NCI-H2227 (cell line): ENCODE results near the gene ESR1.
"Not testable (repeated sequence)": the region's sequence is repeated elsewhere in the genome, so short reads cannot be mapped to it uniquely, and the experiment has no call there.

Experiments used
- DNase-seq: peaks from one replicate; lab custom pipeline; 2025; ENCODE audit not compliant: unreplicated experiment; lab: John Stamatoyannopoulos, UW

Gene ESR1

DNA sequence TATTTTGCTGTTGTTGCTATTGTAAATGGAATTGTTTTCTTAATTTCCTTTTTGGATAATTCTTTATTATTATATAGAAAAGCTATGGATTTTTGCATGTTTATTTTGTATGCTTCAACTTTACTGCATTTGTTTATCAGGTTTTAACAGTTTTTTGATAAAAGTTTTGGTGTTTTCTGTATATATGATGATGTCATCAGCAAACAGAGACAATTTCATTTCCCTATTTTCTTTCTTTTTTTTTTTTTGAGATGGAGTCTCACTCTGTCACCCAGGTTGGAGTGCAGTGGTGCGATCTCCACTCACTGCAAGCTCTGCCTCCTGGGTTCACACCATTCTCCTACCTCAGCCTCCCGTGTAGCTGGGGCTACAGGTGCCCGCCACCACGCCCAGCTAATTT lies 156.9 kb downstream of the ESR1 start:
- not testable (repeated sequence) for DNase-seq

DNA sequence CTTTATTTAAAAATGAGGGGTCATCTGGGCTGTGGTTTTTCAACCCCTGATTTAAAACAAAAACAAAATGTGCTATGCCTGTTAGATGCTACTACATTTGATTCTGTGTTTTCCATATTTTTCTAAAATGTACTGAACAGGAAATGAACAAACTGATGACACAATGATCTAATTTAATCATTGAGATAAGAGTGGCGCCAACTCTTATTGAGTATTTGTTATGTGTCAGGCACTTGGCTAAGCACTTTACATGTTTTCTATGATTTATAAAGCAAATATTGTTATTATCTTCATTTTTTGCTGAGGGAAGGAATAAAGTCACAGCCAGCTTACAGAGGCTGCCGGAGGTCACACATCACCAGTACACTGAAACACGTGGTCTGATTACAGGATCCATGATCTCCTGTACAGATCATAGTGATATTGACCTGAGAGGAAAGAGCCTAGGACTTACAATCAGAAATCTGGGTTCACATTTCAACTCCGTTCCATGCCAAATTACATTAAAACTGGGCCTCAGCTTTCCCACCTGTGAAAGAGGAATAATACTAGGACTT lies 166.7 kb downstream of the ESR1 start:
- DNase-seq, result no peak

DNA sequence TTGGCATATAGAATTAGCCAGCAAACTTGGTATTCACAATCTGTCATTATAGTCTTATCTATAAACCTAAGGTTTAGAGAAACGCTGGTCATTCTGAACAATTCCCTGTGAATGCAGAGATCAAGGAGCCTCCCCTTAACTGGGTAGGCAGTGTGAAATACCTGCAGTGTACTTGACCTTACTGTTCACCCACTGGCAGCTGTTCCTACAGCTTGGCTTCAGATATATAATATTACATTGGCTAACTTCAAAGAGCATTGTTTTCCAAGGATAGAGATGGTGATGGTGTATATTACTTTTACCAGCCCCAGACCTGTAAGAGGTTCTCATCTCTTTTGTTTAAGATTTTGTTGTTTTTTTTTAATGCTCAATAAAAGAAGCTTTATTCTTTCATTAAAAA lies 168.3 kb downstream of the ESR1 start:
- no peak for DNase-seq

DNA sequence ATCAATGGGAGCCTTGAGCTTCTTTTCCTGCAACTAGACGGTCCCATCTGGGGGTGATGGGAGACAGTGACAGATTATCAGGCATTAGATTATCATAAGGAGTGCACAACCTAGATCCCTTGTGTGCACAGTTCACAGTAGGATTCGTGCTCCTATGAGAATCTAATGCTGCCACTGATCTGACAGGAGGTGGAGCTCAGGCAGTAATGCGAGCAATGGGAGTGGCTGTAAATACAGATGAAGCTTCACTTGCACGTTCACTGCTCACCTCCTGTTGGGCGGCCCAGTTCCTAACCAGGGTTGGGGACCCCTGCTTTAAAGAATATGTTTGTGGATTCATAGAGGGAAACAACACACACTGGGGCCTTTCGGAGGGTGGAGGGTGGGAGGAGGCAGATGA lies 180.7 kb downstream of the ESR1 start:
- DNase-seq, result not testable (repeated sequence)

DNA sequence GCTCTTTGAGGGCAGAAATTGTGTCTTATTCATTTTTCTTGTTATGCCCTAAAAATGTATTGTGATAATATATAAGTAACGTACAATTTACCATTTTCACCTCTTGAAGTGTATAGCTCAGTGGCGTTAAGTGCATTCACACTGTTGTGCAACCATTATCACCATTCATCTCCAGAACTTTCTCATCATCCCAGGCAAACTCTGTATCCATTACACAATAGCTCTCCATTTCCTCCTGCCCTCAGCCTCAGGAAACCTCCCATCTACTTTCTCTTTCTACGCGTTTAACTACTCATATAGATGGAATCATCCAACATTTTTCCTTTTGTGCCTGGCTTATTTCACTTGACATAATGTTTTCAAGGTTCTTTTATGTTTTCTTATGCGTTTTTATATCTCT lies 184.6 kb downstream of the ESR1 start:
- no peak for DNase-seq

DNA sequence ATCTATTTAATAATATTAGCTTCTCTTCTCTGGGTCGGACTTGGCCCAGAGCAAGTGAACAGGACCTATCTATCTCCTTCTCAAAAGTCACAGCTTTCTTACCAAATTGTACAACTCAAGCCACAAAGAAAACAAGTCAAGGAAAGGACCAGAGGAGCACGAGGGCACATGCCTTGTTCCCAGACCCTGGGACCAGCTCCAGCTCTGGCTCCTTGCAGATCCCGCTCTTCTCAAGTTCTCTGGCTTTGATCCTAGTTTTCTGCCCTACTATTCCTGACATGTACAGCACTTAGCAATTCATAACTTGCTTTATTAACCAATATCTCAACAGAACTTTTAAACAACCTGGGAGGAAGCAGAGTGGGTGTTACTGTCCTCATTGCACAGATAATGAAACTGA lies 185.9 kb downstream of the ESR1 start:
- no peak for DNase-seq

DNA sequence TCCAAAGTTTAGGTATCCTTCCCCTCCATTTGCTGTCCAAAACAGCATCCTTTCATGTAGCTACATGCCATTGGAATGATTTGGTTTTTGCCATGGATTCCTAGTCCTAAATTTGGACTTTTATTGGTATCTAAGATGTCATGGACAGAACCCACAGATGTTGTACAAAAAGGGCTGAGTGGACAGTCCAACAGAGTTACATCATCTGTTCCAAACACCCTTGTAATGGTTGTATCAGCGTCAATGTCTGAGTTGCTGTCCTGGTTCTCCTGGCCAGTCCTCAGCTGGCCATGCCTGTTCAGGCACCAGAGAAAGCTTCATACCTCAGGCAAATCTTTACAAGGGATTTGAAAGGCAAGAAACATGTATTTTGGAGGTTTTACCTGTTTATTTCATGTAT lies 191.3 kb downstream of the ESR1 start:
- no peak for DNase-seq

DNA sequence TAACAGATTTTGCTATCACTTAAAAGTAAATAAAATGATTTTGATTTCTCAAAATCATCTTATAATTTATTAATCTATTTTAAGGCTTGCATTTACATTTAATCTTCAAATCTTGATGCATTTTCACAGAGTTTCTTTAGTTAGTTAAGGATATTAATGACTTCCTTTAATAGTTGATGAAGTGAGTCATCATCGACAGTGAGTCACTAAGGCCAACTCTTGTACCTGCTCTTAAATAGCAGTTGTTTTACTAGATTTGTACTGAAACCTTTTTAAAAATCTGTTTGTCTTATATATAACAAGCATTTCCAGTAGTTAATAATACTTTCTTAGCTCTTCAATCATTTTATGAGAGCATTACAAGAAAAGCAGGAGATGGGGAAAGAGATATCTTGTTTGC lies 191.7 kb downstream of the ESR1 start:
- no peak for DNase-seq

DNA sequence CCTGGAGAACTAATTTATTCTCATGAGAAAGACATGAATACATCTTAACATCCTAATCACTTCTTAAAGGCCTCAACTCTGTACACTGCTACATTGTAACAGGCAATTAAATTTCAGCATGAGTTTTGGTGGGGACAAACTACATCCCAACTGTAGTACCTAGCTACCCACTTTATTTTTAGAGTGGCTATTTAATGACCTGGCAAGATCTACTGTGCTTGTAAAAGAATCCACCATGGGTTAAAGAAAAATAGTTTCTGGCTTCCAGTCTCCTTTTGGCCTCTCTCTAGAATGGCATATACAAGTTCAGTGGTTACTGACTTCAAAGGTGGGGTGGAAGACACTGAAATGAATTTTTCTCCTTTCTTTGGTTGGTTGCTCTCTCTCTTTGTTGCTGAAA lies 193.9 kb downstream of the ESR1 start:
- DNase-seq, result no peak

DNA sequence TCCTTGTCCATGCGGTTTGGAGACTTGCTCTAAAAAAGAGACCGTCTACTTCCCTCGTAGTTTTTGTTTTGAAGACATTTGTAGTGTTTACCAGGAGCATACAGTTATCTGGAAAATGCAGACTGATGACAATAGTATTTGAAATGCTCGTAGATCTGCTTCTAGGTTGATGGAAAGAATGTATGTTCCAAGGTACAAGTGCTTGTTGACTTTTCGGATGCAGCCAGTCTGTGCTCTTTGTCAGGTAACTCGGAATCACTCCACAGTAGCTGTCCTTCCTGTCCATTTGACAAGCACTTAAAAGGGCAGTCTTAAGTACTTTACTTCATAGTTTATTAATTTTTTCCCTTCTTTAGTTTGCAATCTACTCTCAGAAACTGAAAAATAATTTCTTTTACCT lies 194.8 kb downstream of the ESR1 start:
- DNase-seq, result no peak

DNA sequence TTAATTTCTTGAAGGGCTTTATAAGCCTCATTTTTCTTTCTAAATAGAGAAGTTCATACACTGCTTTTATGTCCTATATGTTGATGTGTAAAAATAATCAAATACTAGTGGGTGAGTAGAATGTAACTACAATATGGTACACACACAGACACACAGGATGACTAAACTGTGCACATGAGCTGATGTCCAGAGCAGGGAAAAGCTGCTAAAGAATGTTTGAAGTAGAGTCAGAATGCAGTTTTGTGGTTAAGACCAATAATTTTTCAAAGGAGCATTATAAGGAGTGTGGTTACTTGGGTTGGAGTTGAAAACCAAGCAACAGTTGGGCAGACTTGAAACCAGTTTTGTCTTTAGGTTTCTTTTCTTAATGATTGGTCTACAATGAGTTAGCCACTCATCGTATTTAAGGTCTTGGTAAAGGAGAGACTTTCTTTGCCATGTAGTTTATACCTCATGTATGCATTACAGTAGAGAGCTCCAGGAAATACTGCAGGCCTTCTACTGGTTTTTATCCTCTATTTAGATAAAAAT lies 196.6 kb downstream of the ESR1 start:
- no peak for DNase-seq

DNA sequence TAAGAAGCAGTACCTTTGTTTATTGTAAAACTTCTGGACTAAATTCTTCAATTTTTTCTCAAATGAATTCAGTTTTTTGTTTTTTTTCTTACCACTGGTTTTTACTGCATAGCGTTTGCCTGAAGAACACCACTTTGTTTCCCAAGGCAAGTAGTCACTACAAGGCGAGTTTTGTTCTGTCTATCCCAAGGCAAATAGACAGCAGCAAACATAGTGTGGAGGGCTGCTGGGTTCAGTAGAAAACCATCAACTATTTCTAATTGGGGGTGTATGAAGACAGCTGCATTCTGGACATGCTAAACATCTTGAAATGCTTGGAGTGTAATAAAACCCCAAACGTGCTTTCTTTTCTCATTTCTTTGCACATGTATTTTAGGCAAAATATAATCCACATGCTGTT lies 197.4 kb downstream of the ESR1 start:
- no peak for DNase-seq

DNA sequence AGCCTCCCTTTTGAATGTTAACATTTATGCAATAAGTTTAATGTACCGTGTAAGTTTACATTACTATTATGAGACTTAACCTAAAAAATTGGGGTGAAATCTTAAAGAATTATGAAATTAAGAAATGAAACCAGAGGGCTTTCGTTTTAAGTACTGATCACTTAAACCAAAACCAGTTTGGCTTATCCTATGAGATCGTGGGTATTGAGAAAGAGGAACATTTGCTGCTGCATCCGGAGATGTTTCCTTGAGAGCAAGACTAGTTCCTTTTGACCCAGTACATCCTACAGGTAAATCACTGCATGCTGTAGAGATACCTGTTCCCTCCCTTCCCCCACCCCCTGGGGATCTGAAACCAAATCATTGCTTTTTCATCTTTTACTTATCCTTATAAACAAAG lies 201.3 kb downstream of the ESR1 start:
- no peak for DNase-seq

DNA sequence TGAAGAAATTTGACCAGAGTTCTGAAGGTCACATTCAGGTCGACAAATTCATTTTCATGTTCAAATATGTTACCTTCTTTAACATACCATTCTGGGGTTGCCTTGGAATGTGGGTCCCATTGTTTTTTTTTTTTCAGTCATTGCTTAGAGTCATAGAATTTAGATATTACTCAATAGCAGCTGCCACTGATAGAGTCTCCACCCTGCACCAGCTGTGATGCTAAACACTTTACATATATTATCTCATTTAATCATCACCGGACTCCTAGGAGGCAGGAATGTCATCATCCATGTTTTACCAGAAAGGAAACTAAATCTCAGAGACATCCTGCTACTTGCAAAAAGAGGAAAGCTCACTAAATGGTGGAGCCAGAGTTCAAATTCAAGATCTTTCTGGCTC lies 204.7 kb downstream of the ESR1 start:
- no peak for DNase-seq

DNA sequence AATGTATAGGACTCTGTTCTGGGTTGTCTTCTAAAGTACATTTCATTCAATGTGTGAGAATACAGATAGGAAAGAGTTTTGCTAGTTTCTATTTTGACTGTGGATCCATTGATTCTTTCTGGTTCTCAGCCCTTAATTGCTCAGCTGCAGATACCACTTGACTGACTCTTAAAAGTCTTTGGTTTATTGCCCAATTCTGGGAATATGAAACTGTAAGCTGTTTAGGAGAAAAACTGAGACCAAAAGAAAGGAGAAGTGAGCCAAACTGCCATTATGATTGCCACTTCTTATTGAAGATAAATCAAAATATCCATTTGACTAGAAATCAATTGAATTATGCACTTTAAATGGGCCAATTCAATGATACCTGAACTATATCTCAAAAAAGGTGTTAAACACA lies 211.4 kb downstream of the ESR1 start:
- no peak for DNase-seq

DNA sequence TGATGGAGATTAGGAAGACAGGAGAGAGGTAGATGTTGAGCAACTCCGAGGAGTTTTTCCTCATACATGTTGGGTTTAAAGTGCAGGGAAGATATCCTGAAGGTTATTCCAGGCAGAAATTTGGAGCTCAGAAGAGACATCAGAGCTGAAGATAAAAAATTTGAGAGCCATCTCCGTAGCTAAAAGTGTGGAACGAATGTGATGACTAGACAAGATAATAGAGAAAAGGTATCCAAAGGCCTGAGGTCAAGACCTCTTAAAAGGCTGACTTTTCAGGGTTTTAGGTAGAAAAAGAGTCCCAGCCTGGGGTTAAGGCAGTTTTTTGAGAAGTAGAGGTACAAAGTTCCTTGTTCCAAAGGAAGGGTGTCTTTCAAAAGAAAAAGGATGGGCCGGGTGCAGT lies 214.8 kb downstream of the ESR1 start:
- DNase-seq, result no peak

DNA sequence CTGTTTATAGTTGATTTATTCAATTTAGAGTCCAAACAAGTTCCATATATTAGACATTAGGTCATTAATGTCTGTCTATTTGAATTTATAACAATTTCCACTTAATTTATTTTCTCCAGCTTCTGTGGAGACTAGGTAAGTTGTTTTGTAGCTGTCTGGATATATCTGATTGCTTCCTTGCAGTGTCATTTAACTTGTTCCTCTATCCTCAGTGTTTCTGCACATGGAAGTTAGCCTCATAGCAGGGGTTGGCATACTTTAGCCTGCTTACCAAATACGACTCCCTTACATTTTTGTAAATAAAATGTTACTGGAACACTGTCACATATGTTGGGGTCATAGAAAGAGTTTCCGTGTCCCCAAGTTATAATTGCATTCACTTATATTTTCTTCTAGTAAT lies 216.1 kb downstream of the ESR1 start:
- DNase-seq, result no peak

DNA sequence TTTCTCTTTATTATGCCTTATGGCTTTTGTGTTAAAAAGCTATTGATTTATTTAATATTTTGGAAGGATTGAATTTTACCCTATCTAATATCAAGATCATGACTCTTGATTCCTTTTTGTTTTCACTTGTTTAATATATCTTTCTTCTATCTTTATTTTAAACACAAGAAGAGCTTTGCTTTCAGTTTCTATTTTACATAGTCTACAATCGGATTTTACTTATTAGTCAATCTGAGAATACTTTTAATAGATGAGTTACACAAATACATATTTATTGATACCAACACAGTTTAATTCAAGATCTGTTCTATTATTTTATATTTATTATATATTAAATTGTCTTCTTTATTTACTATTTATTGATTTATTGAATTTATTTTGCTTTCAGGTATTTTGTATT lies 218.8 kb downstream of the ESR1 start:
- no peak for DNase-seq

DNA sequence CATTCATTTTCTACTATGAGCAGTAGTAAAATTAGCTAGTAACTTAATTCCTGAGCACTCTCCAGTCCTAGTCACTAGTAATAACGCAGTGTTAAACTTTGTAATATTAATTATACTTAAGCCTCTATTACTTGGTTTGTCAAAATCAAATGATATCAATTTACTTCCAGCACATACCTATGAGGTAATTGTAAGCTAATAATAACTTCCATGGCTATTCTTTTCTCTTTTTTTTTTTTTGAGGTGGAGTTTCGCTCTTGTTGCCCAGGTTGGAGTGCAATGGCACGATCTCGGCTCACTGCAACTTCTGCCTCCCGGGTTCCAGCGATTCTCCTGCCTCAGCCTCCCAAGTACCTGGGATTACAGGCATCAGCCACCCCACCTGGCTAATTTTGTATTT lies 219.3 kb downstream of the ESR1 start:
- DNase-seq, result not testable (repeated sequence)

DNA sequence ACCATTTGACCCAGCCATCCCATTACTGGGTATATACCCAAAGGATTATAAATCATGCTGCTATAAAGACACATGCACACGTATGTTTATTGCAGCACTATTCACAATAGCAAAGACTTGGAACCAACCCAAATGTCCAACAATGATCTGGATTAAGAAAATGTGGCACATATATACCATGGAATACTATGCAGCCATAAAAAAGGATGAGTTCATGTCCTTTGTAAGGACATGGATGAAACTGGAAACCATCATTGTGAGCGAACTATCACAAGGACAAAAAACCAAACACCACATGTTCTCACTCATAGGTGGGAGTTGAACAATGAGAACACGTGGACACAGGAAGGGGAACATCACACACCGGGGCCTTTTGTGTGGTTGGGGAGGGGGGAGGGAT lies 226.3 kb downstream of the ESR1 start:
- not testable (repeated sequence) for DNase-seq

DNA sequence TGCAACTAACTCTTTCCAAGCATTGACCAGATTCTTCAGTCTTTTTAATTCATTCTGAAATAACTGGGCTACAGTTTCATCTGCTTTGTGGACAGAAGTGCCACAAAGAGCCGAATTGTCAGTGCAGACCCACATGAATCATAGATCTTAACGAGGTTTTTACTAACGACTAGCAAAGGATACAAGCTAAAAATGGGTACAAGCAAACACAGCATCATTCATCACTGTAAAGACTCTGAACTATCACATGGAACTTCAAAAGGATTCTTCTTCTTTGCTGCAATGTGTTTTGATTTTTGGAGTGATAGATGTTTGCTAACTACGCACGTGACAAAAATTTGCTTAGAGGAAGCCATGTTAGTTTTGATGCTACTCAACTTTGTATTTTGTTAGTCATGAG lies 227.1 kb downstream of the ESR1 start:
- DNase-seq, result no peak

DNA sequence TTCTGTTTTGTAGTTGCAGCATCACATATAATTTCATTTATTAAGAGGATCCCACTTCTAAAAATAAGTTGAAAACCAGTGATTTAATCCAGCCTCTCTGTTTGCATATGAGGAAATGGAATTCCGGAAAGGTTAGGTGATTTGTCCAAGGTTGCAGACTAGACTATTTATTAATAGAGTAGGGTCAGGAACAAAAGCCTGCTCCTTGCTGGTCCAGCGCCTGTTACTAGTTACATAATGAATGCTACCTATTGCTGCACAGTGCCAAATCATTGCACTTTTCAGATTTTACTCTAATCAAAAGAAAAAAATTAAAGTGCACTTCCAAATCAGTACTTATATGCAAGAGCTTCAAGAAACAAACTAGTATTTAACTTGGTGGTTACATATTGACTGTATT lies 238.6 kb downstream of the ESR1 start:
- DNase-seq, result no peak

DNA sequence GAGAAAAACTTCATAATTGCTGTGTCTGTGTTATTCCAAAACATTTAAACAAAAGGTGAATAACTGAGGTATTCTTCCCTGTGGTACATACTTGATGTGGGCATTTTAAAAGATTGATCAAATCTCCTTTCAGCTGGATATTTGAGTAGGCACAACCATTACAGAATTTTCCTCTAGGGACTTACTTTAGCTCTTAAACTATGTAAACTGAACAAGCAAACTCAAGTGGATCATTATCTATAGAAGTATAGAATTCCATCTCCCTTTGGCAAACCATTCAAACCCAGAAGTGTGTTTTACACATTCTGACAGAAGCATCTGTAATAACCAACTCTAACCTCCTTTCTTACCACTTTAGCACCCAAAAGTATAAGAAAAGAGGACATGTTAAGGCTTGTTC lies 241.4 kb downstream of the ESR1 start:
- DNase-seq, result no peak

DNA sequence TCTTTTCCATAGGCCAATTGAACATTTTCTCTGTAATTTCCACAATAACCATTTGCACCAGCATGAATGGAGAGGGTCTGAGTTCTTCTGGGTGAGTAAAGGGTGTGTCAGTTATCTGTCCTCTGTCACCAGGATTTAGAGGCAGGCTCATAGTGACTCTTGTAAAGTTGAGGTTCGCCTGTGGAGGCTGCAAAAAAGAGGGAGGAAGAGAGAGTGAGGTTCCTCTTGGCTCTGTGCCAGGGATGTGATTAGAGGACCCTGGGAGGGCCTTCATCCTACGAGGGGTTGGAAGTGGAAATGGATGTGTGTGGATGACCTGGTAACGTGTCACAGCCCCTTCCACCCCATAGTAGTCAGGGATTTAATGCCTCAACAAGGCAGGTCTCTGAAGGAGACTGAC lies 242.0 kb downstream of the ESR1 start:
- DNase-seq, result no peak
